GM19395 (cell line): ENCODE measurements around the gene ZC3H8.

Experiments used
- ATAC-seq: cut with Tn5 transposase; IDR thresholded peaks from one replicate; pipeline ENCODE4 v1.9.1; 2021; ENCODE audit warnings: mild to moderate bottlenecking, moderate library complexity; ENCODE audit not compliant: unreplicated experiment

ZC3H8 gene

DNA sequence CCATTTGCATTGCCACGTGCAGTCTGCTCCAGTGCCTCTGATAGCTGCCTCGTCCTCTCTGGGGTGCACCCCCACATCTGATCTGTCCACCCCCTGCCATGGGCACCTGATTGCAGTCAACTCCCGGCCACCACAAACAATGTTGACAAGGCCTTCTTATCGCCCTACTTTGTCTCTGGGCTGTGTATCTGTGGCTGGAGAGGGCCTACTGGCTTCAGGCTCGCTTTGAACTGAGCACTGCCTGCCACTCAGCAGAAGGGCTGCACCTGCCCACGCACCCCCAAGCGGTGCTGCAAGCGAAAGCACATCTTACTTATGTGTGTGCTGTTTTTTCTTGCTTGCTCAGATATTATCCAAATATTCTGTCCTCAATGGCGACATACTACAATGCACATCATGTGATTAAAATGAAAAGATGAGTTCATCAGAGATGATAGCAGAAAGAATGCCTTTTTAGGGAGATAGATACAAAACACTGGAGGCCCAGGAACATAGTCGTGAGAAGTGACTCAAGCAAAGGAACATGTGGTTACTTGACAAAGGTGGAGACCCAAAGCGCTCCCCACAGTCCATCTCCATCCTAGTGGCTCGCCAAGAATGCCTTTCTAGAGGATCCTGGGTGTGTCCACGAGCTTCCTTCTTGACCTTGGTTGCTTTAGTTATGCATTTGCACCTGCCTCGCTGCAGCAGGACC, 87.9 kb downstream of the ZC3H8 start:
- ATAC-seq = no peak

DNA sequence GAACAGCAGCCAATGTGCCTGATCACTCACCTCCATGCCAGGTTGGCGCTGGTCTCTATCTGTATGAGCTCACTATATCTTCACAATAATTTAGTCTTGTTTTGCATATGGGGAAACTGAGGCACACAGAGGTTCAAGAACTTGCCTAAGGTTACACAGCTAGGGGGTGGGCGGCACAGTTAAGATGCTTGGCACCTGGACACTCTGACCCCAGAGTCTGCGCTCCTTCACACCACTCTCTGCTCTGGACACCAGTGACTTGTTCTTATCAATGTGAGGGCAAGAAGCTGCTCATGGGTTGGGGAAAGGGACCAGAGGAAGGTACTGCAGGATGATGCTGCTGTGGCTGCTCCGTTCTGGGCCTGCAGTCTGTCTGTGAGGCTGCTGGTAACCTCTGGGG, 89.5 kb downstream of the ZC3H8 start:
- no peak for ATAC-seq

DNA sequence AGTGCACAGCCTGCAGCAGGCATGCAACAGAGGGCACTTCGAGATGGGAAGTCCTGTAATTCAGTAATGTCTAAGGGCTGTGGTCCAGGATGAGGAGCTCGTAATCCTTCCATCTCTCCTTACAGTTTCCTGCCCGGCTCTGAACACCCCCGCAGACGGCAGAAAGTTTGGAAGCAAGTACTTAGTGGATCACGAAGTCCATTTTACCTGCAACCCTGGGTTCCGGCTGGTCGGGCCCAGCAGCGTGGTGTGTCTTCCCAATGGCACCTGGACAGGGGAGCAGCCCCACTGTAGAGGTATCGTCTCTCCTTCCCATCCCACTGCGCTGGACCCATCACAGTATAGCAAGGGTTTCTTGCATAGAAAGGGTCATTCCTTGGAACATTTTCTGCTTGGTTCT, 90.0 kb downstream of the ZC3H8 start:
- no peak for ATAC-seq

DNA sequence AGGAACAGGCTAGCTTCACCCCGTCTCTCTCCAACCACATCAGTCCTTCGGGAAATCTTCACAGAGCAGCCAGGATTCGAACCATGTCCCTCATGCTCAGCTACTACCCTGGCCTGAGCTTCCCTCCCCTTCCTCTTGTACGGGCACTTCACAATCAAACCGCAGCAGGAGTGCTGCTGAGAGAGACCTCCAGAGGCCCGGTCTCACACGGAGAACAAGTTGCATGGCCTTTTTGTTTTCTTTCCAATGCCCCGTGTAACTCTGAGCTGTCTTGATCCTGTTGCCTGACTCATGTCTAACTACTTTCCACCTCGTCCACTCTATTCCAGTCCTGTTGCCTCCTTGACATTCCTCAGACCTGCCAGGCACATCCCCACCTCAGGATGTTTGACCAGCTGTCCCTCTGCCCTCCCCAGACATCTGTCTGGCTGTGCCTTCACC, 91.3 kb downstream of the ZC3H8 start:
- ATAC-seq = no peak

DNA sequence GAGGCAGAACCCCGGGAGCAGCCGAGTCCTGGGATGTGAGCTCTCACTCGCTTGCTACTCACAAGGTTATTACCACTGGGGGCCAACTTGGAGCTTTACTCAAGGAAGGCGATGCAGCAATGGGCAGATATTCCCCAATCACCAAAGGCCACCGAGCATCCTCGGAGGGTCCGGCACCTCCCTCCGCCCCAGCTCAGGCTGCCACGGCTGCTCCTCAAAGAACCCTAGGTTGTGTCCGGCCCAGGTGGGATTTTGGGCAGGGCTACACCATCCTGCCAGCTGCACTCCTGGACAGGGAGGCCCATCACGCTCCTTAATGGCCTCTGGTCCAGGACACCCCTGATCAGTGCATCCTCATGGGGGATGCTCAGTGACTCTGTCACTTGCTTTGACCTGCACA, 91.9 kb downstream of the ZC3H8 start:
- ATAC-seq = no peak

DNA sequence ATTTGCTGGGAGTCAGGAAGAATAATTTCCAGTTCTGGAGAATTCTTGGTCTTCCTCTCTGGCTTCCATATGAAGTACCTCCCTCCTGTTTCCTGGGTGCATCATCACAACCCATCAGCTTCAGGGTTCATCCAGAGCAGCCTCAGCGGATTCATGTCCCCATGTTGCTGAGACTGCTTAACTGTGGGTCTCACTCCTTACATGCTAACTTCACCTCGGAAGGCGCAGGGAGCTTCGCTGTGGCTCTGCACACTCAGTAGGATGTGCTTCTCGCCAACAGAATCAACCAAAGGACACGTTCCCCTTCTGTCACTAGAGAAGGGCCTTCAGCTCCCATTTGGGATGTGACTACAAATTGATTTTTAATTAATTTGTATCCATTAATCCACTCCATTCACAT, 92.5 kb downstream of the ZC3H8 start:
- ATAC-seq = no peak
